Lower leg skin (tissue), 3 donors: ENCODE measurements around the gene ABCC4.

Experiments used
- POLR2A ChIP-seq, 2 donors: fragments of 450-650 bp; IDR thresholded peaks; one replicate each; pipeline ENCODE4 v1.6.1; 2016 to 2017; ENCODE audit warnings: antibody characterized with exemption in 2 of 2, mild to moderate bottlenecking in 1 of 2, moderate library complexity in 1 of 2
- TF ChIP-seq, protein P1 (sequence below), 3 donors: fragments of 450-650 bp; IDR thresholded peaks; one replicate each; pipeline ENCODE4 v1.5.1; 2016; ENCODE audit warnings: antibody characterized with exemption in 3 of 3, mild to moderate bottlenecking in 3 of 3, moderate library complexity in 2 of 3

DNA sequence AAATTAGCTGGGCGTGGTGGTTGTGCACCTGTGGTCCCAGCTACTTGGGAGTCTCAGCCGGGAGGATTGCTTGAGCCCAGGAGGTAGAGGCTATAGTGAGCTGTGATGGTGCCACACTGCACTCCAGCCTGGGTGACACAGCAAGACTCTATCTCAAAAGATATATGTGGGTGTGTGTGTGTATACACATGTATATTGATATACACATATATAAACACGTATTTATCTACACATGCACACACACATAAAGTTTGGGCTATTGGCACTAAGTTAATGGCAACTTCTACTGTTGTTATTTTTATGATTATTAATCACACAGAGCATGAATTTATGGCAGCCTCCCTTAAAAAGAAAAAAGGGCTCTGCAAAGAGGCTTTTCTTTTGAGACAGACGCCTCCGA, 27.1 kb upstream of the ABCC4 start:
- TF ChIP-seq, protein P1, sequence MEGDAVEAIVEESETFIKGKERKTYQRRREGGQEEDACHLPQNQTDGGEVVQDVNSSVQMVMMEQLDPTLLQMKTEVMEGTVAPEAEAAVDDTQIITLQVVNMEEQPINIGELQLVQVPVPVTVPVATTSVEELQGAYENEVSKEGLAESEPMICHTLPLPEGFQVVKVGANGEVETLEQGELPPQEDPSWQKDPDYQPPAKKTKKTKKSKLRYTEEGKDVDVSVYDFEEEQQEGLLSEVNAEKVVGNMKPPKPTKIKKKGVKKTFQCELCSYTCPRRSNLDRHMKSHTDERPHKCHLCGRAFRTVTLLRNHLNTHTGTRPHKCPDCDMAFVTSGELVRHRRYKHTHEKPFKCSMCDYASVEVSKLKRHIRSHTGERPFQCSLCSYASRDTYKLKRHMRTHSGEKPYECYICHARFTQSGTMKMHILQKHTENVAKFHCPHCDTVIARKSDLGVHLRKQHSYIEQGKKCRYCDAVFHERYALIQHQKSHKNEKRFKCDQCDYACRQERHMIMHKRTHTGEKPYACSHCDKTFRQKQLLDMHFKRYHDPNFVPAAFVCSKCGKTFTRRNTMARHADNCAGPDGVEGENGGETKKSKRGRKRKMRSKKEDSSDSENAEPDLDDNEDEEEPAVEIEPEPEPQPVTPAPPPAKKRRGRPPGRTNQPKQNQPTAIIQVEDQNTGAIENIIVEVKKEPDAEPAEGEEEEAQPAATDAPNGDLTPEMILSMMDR (IDR thresholded peaks at IDR 0.05): no peak
- TF ChIP-seq POLR2A (IDR thresholded peaks at IDR 0.05): no peak
